Common myeloid progenitor, CD34-positive (primary cell): ENCODE results near the gene PRKCE.

ENCODE experiments used
- CTCF ChIA-PET: fragments of 350-600 bp; sonication (Branson Sonifier 250); formaldehyde crosslinking; loops from one replicate; lab custom pipeline; 2021; ENCODE audit warnings: antibody characterized with exemption; lab: Charles Lee
- POLR2A ChIA-PET: fragments of 350-600 bp; sonication (Branson Sonifier 250); formaldehyde crosslinking; loops from one replicate; lab custom pipeline; 2021; ENCODE audit warnings: antibody characterized with exemption; lab: Charles Lee
- DNase-seq, 3 donors: peaks; one replicate each; pipeline versions ENCODE4 v3.0.0 to v3.0.0-alpha.2; 2013
- H3K27ac ChIP-seq, 2 experiments: 1 replicate in 1 of 2; 2 replicates in 1 of 2; pipeline ENCODE4 v1.7.0; 2013; ENCODE audit warnings: inconsistent platforms in 2 of 2, low read length in 2 of 2, mild to moderate bottlenecking in 2 of 2, low read depth in 1 of 2, moderate library complexity in 1 of 2; ENCODE audit not compliant: severe bottlenecking in 2 of 2, insufficient read depth in 1 of 2, poor library complexity in 1 of 2
- H3K27me3 ChIP-seq, 5 experiments: replicated peaks in 2 of 5; 1 replicate in 3 of 5; 2 replicates in 2 of 5; pipeline versions ENCODE4 v1.6.1 to v1.7.0; 2013; ENCODE audit warnings: low read length in 4 of 5, mild to moderate bottlenecking in 2 of 5, moderate library complexity in 2 of 5, inconsistent platforms in 1 of 5; ENCODE audit not compliant: insufficient read depth in 5 of 5, control insufficient read depth in 4 of 5
- H3K36me3 ChIP-seq, 4 experiments: 1 replicate in 2 of 4; 2 replicates in 2 of 4; pipeline versions ENCODE4 v1.6.1 to v1.7.0; 2013; ENCODE audit warnings: low read length in 3 of 4, control low read depth in 1 of 4, mild to moderate bottlenecking in 1 of 4; ENCODE audit not compliant: control insufficient read depth in 4 of 4, insufficient read depth in 4 of 4
- H3K4me1 ChIP-seq, 4 experiments: 1 replicate in 3 of 4; 2 replicates in 1 of 4; pipeline versions ENCODE4 v1.6.1 to v1.7.1; 2013; ENCODE audit warnings: low read length in 3 of 4, mild to moderate bottlenecking in 3 of 4, control low read depth in 1 of 4, inconsistent platforms in 1 of 4, moderate library complexity in 1 of 4; ENCODE audit not compliant: control insufficient read depth in 4 of 4, insufficient read depth in 4 of 4; ENCODE audit errors: control extremely low read depth in 1 of 4
- H3K4me3 ChIP-seq, 7 experiments: 1 replicate in 4 of 7; 2 replicates in 3 of 7; pipeline versions ENCODE4 v1.5.1 to v1.7.0; 2013; ENCODE audit warnings: mild to moderate bottlenecking in 7 of 7, low read length in 6 of 7, moderate library complexity in 6 of 7, inconsistent platforms in 2 of 7, low read depth in 2 of 7, control low read depth in 1 of 7; ENCODE audit not compliant: insufficient read depth in 4 of 7, control insufficient read depth in 1 of 7; ENCODE audit errors: extremely low read depth in 1 of 7
- H3K9me3 ChIP-seq, 5 experiments: 1 replicate in 4 of 5; 2 replicates in 1 of 5; pipeline versions ENCODE4 v1.6.1 to v1.7.1; 2013; ENCODE audit warnings: low read length in 4 of 5, mild to moderate bottlenecking in 2 of 5, inconsistent platforms in 1 of 5, low read depth in 1 of 5, moderate library complexity in 1 of 5; ENCODE audit not compliant: control insufficient read depth in 4 of 5, insufficient read depth in 2 of 5; ENCODE audit errors: control extremely low read depth in 1 of 5
- WGBS: methylation state at CpG from one replicate; pipeline ENCODE4 v1.1.5; 2013; ENCODE audit not compliant: insufficient coverage; 5-methylcytosine and 5-hydroxymethylcytosine counted together

PRKCE gene

GRCh38 chr2:46130511-46130910 lies 479.0 kb downstream of the PRKCE start:
- POLR2A ChIA-PET: no interaction called here
- H3K4me3 ChIP-seq: no peak overlapping the region

GRCh38 chr2:46132996-46133395 lies 481.5 kb downstream of the PRKCE start:
- POLR2A ChIA-PET: no interaction called here

More at GRCh38 chr2:46130511-46130910, 479.0 kb downstream of the PRKCE start:
- Histone ChIP-seq H3K36me3 (no peaks in the 10 kb centered on the region), H3K27me3 (no peaks in the 10 kb centered on the region), H3K27ac (no peak overlapping the region), H3K4me1 (no peaks in the 10 kb centered on the region), H3K9me3 (no peaks in the 10 kb centered on the region)
- no peak for DNase-seq
- CTCF ChIA-PET: no interaction called here
- no CpG with 5 or more reads among the region's 4 CpGs for WGBS

GRCh38 chr2:46134531-46135227 lies 483.2 kb downstream of the PRKCE start:
- DNase-seq: no peak
- no peaks in the 10 kb centered on the region for H3K36me3 ChIP-seq
- CTCF ChIA-PET: no interaction called here
- no peak overlapping the region for H3K27ac ChIP-seq
- H3K27me3 ChIP-seq: no peaks in the 10 kb centered on the region
- H3K9me3 ChIP-seq: no peaks in the 10 kb centered on the region
- no peak overlapping the region for H3K4me3 ChIP-seq
- POLR2A ChIA-PET: no interaction called here
- H3K4me1 ChIP-seq: no peaks in the 10 kb centered on the region
- WGBS: 91% methylated on average over 8 of the region's 8 CpGs

More at GRCh38 chr2:46132996-46133395, 481.5 kb downstream of the PRKCE start:
- WGBS: over 99% methylated on average over 8 of the region's 8 CpGs
- DNase-seq: no peak
- CTCF ChIA-PET: no interaction called here
- H3K4me1 ChIP-seq: no peaks in the 10 kb centered on the region
- H3K36me3 ChIP-seq: no peaks in the 10 kb centered on the region
- H3K27me3 ChIP-seq: no peaks in the 10 kb centered on the region
- H3K4me3 ChIP-seq: no peak overlapping the region
- H3K9me3 ChIP-seq: no peaks in the 10 kb centered on the region
- H3K27ac ChIP-seq: no peak overlapping the region

GRCh38 chr2:46135228-46135855 lies 483.9 kb downstream of the PRKCE start:
- Histone ChIP-seq H3K4me3 (no peak overlapping the region), H3K27me3 (no peaks in the 10 kb centered on the region), H3K9me3 (no peaks in the 10 kb centered on the region), H3K27ac (no peak overlapping the region), H3K4me1 (no peaks in the 10 kb centered on the region), H3K36me3 (no peaks in the 10 kb centered on the region)
- WGBS: 100% methylated on average over 3 of the region's 4 CpGs
- ChIA-PET CTCF (no interaction called here), POLR2A (interaction anchor here (0.7 kb wide), 1 partner anchor 45 kb away, joined by 3 read pairs; no protein-coding TSS in a partner anchor)
- peak in 1 of 3 donors; percentile 22 for DNase-seq

- Histone ChIP-seq H3K4me1 (no peaks in the 10 kb centered on the region), H3K36me3 (no peaks in the 10 kb centered on the region), H3K4me3 (no peak overlapping the region), H3K27ac (no peak overlapping the region), H3K27me3 (no peaks in the 10 kb centered on the region), H3K9me3 (no peaks in the 10 kb centered on the region)
- ChIA-PET POLR2A (interaction anchor here (0.7 kb wide), 1 partner anchor 46 kb away, joined by 3 read pairs; no protein-coding TSS in a partner anchor), CTCF (interaction anchor here (0.6 kb wide), 1 partner anchor 741 kb away, joined by 3 read pairs; no protein-coding TSS in a partner anchor)
- WGBS: 95% methylated on average over 2 of the region's 6 CpGs
- no peak for DNase-seq
Observed at GRCh38 chr2:46135958-46136357, 484.5 kb downstream of the PRKCE start.

GRCh38 chr2:46136481-46136880 lies 485.0 kb downstream of the PRKCE start:
- DNase-seq: no peak
- no peaks in the 10 kb centered on the region for H3K27me3 ChIP-seq
- ChIA-PET POLR2A (no interaction called here), CTCF (interaction anchor here (0.6 kb wide), 1 partner anchor 741 kb away, joined by 3 read pairs; no protein-coding TSS in a partner anchor)
- no peaks in the 10 kb centered on the region for H3K9me3 ChIP-seq
- no peak overlapping the region for H3K4me3 ChIP-seq
- no peaks in the 10 kb centered on the region for H3K36me3 ChIP-seq
- 99% methylated on average over 5 of the region's 5 CpGs for WGBS
- H3K4me1 ChIP-seq: no peaks in the 10 kb centered on the region
- no peak overlapping the region for H3K27ac ChIP-seq

GRCh38 chr2:46136953-46137352 lies 485.5 kb downstream of the PRKCE start:
- no CpG with 5 or more reads among the region's 2 CpGs for WGBS
- Histone ChIP-seq H3K27ac (no peak overlapping the region), H3K4me1 (no peaks in the 10 kb centered on the region), H3K36me3 (no peaks in the 10 kb centered on the region), H3K9me3 (no peaks in the 10 kb centered on the region), H3K4me3 (no peak overlapping the region), H3K27me3 (no peaks in the 10 kb centered on the region)
- no peak for DNase-seq
- ChIA-PET POLR2A (no interaction called here), CTCF (interaction anchor here (0.6 kb wide), 1 partner anchor 740 kb away, joined by 3 read pairs; no protein-coding TSS in a partner anchor)
